CD4-positive, alpha-beta T cell treated with Interleukin-1 beta for 1 hour (primary cell): ENCODE data around the gene CRHR1.
A peak's percentile ranks its signal among the peaks of the same experiment; 100 is the strongest.
"Not testable (repeated sequence)": the region's sequence is repeated elsewhere in the genome, so short reads cannot be mapped to it uniquely, and the experiment has no call there.

ENCODE experiments used
- DNase-seq, 2 donors: peaks; one replicate each; pipeline ENCODE4 v3.0.0-alpha.2; 2020 to 2022

CRHR1 gene

DNA sequence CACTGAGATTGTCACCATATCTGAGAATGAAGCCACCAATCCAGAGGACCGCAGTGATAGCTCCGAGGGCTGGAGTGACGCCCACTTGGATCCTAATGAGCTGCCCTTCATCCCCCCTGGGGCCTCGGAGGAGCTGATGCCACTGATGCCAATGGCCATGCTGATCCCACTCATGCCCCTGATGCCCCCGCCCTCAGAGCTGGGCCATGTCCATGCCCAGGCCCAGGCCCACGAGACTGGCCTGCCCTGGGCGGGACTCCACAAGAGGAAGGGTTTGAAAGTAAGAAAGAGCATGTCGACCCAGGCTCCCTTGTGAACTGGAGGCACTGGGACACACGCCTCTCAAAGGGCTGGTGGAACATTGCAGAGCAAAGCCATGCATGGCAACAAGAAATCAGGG is 62.5 kb downstream of the CRHR1 start:
- no peak for DNase-seq

DNA sequence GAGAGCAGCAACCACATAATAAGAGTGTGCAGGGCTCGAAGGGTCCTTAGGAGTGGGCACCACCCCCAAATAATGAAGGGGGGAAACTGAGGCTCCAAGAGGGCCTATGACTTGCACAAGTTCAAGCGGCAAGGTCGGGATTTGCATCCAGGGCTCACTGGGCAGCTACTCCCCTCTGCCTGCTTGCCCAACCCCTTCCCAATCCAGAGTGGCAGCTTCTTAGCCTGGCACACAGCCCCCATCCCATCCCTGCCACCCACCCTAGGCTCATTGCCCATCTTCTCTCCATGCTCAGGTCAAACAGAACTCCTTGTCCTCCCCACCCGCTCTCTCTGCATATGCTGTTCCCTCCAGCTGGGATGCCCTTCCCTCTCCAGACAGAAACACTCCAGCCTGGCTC is 63.0 kb downstream of the CRHR1 start:
- DNase-seq = no peak

DNA sequence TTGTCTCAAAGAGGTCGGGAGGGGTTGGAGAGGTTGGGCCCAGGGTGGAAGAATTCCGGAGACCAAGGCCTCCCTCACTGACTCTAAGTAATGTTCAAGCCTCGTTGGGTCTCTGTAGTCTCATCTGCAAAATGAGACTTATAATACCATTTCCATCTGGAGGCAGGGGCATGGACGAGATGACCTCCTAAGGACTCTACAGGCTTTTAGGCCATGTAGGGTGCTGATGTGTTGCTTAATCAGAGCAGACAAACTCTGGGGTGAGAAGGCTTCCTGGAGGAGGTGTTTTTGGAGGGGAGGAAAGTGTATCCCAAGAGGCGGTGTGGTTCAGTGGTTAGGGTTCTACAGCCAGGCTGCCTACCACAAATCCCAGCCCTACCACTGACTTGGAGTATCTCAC is 63.6 kb downstream of the CRHR1 start:
- DNase-seq = no peak

DNA sequence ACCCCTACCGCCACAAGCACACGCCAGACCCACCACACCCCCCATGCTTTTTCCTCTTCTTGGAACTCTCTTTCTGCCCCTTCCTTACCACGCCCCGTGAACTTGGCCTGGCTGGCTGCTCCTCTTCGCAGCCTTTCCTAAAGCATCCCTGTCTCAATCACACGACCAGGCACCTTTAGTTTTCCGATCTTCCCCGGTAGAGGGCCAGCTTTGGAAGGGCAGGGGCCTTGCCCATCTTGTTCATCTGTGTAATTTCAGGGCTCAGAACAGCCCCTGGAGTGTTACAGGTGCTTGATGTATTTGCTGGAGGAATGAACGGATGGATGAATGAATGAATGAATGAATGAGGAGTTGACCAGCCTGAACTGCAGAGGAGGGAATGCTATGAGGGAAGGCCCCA is 64.3 kb downstream of the CRHR1 start:
- no peak for DNase-seq

GRCh38 chr17:45848868-45849535 is 64.9 kb downstream of the CRHR1 start:
- DNase-seq = no peak

- DNase-seq = no peak
Measured at GRCh38 chr17:45849536-45849990, 65.4 kb downstream of the CRHR1 start.

DNA sequence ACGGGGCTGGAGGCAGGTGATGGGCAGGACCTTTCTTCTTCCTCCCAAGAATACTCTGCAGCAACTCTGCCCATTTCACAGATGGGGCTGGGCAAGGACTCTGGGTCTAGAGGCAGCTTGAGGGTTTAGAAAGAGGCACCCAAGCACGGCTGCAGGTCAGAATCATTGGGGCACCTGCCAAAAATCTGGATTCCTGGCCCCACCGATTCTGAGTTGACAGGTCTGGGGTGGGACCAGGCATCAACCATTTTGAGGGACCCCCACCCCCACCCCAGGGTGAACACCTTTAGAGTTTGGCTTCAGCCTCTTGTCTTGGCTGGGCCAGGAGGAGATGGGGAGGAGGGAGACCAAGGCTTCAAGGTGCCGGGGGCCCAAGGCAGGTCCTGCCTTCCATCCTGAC is 65.9 kb downstream of the CRHR1 start:
- DNase-seq = no peak

DNA sequence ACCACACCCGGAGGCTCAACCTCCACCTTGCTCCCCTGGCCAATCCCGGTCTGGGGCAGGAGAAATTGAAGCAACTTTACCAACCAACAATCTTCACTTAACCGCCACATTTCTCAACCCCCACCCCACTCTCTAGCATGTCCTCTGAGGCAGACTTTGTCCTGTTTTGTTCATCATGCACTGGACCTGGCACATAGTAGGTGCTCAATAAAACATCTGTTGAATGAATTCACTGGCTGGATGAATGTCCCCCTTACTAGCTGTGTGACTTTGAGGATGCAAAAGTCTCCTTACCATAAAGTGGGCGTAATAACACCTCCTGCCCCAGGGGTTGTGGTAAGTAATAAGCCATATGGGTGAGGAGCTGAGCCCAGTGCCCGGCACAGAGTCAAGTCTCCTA is 66.3 kb downstream of the CRHR1 start:
- DNase-seq = no peak

DNA sequence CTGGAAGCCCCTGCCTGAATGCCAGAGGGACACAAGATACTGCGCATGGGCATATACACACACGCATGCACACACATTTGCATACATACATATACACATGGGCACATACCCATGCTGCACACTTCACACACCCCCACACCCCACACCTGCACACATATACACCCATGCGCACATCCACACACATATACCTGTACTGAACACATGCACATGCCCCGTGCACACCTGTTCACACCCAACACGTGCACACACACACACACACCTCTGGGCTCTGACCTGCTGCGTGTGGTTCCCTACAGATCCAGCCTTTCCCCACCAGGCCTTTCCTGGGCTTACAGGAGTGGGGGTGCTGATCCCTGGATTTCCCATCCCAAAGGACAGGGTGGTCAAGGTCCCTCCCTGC is 66.9 kb downstream of the CRHR1 start:
- DNase-seq = no peak

GRCh38 chr17:45851464-45851863 is 67.3 kb downstream of the CRHR1 start:
- no peak for DNase-seq

DNA sequence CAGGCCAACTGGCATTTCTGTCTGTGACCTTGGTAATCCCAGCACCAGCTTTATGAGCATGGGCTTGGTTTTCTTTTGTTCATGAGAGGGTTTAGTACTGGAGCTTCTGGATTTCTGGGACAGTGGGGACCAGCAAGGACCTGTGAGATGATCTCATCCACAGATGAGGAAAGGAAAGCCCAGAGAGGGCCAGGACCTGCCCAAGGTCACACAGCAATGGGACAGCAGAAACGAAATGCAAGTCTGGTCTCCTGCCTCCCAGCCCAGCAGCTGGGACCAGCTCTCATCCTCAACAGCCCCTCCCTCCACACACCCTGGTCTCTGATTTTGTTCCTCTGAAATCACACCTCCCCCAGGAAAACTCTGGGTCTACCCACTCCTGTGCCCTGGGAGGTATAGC is 67.8 kb downstream of the CRHR1 start:
- no peak for DNase-seq

- DNase-seq = peak; percentile 25 to 52
Measured at GRCh38 chr17:45852535-45853297, 68.6 kb downstream of the CRHR1 start.

DNA sequence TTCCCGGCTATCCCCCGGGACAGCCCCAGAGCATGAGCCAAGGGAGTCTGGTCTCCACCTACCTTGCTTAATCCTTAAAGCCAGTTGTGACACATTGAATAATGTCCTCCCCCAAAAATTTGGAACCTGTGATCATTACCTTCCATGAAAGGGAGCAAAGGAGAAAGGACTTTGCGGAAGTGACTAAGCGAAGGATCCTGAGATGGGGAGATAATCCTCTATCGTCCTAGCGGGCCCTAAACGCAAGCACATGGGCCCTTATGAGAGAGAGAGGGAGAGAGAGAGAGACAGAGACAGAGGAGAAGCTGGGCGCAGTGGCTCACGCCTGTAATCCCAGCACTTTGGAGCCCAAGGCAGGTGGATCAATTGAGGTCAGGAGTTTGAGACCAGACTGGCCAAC is 70.1 kb downstream of the CRHR1 start:
- no peak for DNase-seq

GRCh38 chr17:45855691-45856336 is 71.7 kb downstream of the CRHR1 start:
- DNase-seq = no peak

- no peak for DNase-seq
Measured at GRCh38 chr17:45857977-45858708, 74.0 kb downstream of the CRHR1 start.

GRCh38 chr17:45861165-45861564 is 77.0 kb downstream of the CRHR1 start:
- DNase-seq = no peak

DNA sequence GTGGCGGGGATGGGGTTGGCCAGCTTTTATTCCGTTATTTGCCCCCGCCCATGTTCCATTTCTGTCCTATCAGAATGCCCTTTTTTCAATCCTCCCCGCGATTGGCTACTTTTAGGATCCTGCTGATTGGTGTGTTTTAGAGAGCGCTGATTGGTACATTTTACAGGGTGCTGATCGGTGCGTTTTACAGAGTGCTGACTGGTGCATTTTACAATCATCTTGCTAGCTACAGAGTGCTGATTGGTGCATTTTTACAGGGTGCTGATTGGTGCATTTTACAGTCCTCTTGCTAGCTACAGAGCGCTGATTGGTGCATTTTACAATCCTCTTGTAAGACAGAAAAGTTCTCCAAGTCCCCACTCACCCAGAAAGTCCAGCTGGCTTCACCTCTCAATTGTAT is 78.0 kb downstream of the CRHR1 start:
- DNase-seq = not testable (repeated sequence)

DNA sequence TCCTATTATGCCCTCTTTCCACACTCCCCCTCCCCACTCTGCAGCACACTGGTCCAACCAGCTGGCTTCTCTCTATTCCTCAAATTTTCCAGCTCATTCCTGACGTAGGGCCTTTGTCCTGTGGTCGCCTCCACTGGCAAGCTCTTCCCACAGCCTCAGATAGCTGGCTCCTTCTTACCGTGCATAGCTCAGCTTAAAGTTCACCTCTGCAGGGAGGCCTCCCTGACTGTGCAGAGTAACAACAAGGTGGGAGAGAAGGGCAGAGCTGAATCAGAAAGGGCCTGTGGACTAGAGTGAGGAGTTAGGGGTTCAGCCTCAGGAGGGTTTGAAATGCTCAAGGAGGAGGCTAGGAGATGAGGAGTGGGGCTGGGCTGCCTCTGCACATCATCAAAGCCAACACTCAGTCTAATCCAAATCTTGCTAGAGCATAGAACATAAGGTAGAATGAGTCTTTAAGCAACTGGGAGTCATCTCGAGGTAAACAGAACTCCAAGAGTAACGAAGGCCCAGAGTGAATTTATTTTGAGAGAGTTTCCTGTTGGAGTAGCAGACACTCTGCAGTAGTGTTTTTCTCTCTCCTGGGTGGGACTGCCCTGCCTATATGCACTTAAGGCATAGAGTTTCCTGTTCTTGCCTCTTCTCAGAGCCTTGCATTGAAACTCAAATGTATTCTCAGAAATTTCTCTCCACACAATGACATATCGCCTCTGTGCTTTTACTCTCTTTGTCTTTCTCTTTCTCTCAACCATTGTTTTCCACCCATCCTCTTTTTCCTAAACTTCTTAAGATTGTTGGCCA is 79.9 kb downstream of the CRHR1 start:
- no peak for DNase-seq

DNA sequence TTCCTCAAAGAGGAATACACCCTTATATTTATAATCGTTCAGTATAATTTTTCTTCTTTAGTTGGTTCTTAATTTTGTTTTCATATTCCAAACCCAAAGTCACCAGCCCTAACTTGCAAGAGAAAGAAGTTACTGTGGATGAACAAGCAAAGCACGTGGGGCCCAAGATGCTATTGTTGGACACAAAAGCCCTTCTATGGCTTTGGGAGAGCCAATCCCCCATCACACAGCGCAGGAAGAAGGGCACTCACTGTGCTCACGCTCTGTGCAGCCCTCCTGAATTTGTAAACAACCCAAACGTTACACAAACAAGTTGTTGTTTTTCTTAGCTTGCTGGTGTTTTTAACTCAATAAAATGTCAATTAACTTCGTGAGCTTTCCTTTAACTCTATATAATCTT is 83.1 kb downstream of the CRHR1 start:
- DNase-seq = no peak

- DNase-seq = no peak
Measured at GRCh38 chr17:45867702-45868101, 83.6 kb downstream of the CRHR1 start.

DNA sequence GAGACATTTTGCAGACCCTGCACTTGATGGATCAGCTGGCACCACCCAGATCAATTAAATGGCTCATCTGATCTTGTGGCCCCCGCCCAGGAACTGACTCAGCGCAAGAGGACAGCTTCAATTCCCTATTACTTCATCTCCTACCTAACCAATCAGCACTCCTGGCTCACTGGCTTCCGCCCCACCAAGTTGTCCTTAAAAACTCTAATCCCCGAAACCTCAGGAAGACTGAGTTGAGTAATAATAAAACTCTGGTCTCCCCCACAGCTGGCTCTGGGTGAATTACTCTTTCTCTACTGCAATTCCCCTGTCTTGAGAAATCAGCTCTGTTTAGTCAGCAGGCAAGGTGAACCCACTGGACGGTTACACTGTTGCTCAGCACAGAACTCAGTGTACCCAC is 84.2 kb downstream of the CRHR1 start:
- DNase-seq = no peak

- no peak for DNase-seq
Measured at GRCh38 chr17:45869676-45870341, 85.7 kb downstream of the CRHR1 start.
